HG02571 (cell line): Measurements from ENCODE around the gene HEXIM2.
"Not testable (repeated sequence)": the region's sequence is repeated elsewhere in the genome, so short reads cannot be mapped to it uniquely, and the experiment has no call there.

Experiments used
- ATAC-seq: cut with Tn5 transposase; IDR thresholded peaks from one replicate; pipeline ENCODE4 v1.9.1; 2021; ENCODE audit warnings: mild to moderate bottlenecking, moderate library complexity; ENCODE audit not compliant: unreplicated experiment

Gene HEXIM2, protein sequence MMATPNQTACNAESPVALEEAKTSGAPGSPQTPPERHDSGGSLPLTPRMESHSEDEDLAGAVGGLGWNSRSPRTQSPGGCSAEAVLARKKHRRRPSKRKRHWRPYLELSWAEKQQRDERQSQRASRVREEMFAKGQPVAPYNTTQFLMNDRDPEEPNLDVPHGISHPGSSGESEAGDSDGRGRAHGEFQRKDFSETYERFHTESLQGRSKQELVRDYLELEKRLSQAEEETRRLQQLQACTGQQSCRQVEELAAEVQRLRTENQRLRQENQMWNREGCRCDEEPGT

DNA sequence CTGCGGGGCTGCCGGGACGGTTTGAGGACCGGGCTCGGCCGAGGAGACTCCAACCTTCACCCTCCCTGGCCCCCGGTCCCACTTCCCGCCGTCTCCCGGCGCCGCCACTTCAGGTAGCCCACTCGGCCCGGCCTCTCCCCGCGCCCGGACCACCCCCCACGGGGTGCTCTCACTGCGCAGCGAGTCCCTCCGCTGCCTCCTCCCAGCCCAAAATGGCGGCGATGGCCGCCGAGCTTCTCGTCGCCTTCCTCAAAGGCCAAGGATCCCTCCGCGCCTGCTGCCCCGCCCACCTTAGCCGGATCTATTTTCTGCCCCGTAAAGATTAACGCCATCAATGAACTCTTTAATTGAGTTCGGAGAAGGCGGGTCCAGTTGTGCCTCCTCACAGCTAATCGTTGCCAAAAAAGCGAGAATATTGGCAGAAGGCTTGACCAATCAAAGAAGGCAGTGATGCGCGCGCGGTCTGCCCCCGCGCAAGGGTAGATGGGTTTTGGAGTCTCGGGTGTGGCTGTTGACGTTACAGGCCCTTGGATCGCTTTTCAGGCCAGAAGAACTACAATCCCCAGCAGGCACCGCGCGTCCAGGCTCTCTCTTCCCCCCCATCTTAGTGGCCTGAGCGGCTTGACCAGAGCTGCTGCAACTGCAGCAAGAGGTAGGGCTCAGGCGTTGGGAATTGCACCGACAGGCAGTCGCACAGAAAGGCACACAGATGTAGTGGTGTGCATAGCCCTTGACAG, at the start of gene HEXIM2:
Gene HEXIM2 (plus strand): TSS at position 588 of the 737 bp plus-strand sequence. CDS start 919 bp downstream, outside the sequence.
- peak; percentile 83 for ATAC-seq

DNA sequence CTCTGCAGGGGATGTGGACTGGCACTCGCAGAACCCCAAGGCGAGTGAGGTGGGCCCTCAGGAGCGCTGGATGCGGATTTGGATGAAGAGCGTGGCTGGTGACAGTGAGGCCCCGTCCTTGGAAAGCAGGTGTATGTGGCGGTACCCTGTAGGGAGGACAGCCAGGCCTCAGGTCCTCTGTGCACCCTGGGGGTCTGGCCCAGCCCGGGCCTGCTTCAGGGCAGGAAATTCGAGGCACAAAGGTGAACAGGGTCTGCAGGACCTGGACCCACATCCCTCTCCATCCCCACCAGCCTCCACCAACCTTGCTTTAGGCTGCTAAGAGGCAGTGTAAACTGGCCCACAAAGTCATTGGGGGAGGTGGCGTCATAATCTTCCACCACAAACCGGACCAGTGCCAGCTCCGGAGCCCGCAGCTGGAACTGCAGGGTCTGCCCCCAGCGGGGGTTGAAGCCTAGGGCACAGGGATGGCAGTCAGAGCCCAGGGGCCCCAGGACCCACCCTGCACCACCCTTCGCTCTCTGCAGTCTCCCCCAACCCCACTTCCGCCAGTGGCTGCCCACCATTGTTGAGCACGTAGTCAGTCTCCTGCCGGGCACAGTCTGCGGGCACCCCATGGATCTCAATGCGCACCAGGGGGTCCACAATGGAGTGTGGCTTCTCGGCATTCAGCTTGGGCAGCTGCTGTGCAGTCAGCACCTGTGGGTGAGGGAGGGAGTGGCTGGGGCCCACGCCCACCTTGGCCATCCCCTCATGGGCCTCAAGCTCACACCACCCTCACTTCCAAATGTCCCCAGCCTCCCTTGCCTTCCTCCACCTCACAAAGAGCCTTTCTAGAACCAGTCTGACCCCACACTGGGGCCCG, 48.9 kb upstream of the HEXIM2 start:
- no peak for ATAC-seq

DNA sequence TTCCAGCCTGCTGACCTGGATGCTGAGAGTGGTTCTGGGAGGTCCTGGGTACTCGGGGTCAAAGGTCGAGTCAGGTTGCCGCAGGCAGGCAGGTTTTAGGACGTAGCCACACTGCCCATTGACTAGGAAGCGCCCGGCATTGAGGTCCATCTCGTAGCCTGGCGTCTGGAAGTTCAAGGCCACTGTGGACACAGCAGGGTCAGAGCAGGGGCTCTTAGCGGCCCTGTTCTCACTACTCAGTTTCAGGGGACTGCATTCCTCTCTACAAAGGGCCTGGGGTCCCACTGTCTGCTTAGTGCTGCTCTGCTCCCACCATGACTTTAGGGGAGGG, 48.3 kb upstream of the HEXIM2 start:
- ATAC-seq: no peak

DNA sequence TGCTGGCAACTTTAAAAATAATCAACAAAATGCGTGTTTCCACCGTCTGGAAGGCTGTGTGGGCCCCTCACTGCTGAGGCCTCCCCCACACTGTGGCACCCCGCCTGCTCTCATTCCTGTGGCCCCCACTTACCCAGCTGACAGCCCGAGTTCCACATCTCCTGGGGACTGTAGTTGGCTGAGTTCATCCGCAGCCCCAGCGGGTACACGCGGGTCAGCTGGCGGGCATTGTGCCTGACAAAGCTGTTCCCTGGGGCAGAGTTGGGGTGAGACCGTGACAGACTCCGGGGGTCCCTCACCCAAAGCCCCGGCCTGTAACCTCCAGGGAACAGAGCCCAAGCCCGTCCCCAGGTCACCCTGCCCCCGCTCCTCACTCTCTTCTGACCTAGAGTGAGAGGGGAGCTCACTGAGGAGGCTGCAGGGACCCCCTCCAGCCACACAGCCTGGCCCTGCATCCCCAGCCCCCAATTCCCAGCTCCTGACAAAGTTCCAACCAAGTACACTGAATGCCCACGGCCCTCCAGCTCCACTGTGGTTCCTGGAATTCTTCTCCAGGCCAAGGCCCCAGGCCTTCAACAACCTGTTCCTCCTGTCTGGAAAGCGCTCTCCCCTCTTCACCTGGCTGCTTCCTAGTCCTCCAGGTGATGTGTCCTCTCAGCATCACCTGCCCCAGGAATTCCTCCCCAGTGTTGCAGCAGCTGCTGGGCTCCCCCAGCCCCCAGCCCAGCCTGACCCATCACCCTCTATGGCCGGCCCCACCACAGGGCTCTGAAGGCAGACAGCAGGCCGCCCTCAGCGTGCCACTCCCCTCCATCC, 47.4 kb upstream of the HEXIM2 start:
- ATAC-seq: no peak

DNA sequence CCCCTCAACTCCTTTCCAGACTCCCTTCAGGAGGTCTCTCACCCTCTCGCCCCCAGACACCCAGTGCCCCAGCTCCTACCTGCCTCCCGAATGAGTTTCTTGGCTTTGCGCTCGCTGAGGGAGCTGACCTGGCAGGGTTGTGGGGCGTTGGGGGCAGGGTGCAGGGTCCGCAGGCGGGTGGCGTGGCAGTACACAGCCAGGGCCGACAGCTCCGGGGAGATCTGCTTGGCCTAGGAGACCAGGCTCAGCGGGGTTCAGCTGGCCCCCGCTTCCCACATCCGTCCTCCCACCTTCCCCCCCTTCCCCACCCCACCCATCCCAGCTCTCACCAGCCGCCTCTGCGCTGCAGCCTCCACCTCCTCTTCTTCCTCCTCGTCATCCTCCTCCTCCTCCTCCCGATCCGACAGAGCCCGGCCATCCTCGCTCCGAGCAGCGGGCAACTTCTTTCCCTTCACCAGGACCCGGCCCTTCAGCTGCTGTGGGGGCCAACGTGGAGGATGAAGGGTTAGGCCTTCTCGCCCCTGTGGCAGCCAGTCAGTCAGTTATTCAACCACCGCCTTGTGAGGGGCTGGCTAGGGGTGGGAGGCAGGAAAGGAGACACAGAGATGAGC, 46.6 kb upstream of the HEXIM2 start:
- no peak for ATAC-seq

DNA sequence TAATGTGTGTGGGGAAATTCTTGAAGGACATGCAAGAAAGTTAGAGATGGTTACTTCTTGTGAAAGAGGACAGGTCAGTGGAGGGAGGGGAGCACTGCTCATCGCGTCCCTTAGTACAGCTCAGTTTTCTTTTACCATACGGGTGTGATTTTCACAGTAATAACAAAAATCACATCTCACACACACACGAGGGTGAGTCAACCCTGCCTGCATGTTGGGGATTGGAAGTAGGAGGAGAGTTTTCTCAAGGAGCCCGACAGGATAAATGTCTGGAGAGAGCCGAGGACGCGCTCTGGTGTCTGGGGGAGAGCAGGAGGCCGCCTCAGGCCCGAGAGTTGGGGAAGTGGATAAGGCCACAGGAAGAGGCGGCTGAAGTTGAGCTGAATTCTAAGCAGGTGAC, 45.8 kb upstream of the HEXIM2 start:
- no peak for ATAC-seq

DNA sequence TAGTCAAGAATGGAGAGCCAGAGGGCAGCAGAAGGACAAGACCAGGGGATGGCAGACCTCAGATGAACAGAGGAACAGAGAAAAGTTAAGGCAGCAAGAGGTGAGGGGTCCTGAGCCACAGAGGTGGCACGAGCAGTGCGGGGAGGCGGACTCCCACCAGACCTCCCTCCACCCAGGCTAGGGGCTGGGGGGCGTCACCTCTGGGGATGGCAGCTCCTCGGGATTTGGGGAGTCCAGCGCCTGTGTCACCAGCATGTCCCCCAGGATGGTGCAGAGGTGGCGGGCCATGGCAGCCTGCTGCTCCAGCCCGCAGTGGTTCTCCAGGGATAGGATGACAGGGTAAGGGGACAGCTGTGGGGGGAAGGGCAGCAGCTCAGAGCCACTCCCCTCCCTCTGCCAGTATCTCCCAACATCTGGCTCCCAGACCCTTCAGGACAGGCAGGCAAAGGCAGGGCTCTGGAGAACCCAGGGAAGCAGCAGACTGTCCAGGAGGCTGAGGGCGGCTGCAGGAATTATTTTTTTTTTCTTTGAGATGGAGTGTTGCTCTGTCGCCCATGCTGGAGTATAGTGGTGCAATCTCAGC, 45.1 kb upstream of the HEXIM2 start:
- ATAC-seq: no peak

DNA sequence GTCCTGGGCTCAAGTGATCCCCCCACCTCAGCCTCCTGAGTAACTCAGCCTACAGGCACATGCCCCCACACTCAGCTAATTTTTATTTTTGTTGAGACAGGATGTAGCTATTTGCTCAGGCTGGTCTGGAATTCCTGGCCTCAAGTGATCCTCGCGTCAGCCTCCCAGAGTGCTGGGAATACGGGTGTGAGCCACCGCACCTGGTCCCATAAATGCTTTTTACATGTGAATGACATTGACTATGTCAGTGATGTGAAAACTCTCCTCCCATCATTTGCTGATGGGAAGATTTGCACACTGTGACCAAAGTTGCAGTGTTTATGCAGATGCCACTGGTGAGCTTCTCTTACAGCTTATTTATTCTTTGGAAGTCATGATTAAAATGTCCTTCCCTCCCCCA, 44.3 kb upstream of the HEXIM2 start:
- ATAC-seq: no peak

DNA sequence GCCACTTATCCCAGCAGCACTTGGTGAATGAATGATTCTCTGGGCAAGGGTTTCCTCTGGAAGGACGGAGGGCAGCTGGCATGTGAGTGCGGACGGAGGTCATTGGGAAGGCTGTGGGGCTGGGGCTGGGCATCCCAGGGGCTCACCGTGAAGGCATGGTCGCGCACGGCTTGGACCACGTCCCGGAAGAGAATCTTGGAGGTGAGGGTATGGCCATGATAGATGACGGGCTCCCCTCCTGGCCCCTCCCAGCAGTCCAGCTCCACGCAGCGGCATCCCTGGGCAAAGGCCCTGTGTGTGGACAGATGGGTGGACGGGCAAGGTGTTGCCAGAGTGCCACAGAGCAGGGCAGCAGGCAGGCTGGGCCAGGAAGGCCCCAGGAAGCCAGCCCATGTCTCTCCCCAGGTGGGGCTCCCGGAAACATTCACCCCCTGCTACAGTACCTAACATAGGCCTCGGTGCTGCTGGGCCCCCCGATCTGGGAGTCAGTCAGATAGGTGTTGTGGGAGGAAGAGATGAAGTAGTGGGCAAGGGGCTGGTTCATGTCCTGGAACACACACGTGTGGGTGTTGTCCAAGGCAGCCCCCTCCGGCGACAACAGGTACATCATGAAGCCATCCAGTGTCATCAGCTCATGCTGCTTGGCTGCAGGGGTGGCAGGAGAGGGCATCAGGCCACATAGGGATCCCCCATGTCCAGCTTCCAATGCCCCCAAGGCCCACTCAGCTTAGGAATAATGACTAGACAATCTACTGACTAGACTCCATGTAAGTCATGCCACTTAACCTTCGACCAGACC, 43.6 kb upstream of the HEXIM2 start:
- no peak for ATAC-seq

DNA sequence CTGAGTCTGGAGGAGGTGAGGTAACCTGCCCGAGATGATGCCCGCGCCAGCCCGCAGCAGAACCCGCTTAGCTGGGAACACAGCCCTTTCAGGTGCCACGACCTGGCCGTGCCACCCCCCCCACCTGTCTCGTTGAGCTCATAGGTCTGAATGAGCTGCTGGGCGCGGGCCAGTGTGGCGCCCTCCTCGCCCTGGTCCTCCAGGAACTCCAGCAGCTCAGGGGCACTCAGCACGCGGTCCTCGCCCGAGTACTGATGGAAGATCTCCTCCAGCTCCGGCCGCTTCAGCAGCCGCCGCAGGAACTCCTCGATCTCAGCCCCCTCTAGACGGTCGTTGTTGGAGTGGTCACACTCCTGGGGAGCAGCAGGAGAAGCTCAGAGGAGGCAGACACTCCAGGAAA, 43.0 kb upstream of the HEXIM2 start:
- no peak for ATAC-seq

DNA sequence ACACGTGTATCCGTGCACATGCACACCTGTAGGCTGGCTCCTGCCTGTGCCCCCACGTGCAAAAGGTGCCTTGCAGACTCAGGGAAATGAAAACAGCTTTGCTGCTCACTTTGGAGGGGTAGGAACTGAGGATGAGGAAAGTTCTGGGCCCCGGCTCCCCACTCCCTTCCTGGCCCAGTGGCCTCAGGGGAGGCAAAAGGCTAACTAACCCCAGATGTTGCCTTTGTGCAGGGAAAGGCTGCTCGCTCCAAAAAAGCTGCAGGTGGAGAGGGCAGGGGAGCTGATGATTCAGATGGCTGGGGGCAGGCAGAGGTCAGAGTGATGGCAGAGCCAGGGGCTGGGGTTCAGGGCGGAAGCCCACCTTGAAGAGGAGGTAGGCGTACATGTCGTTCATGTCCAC, 41.7 kb upstream of the HEXIM2 start:
- ATAC-seq: no peak

DNA sequence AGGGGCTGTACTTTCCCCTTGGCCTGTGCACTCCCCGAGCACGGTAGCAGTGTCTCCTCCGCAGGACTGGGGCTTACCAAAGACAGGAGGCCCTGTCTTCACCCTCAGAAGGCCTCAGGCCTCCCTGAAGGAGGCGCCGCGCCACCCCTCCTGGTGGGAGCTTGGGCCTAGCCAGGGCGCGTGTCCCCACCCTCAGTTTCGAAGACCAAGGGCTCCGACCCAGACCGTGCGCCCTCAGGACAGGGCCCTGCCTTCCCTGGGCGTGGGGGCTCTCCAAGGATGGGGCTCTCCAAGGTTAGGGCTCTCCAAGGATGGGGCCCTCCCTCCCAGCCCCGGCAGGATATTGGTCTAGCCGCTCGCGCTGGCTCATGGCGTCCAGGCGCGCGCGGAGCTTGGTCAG, 41.1 kb upstream of the HEXIM2 start:
- ATAC-seq: no peak

DNA sequence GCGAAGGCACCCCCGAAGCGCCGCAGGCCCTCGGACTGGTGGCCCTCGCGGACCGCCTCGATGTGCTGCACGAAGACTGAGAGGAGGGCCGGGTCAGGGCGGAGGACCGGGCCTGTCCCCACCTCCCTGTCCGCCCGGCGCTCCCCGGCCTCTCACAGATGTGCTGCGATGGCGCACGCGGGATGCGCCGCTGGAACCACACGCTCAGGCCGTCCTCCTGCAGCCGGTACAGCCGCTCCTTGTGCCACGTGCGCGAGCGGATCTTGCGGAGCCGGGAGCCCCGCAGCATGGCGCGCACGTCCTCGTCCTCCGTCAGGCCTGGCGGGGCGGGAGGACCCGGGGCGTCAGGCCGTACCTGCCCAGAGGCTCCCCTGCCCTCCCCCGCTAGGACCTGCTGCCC, 40.6 kb upstream of the HEXIM2 start:
- no peak for ATAC-seq

DNA sequence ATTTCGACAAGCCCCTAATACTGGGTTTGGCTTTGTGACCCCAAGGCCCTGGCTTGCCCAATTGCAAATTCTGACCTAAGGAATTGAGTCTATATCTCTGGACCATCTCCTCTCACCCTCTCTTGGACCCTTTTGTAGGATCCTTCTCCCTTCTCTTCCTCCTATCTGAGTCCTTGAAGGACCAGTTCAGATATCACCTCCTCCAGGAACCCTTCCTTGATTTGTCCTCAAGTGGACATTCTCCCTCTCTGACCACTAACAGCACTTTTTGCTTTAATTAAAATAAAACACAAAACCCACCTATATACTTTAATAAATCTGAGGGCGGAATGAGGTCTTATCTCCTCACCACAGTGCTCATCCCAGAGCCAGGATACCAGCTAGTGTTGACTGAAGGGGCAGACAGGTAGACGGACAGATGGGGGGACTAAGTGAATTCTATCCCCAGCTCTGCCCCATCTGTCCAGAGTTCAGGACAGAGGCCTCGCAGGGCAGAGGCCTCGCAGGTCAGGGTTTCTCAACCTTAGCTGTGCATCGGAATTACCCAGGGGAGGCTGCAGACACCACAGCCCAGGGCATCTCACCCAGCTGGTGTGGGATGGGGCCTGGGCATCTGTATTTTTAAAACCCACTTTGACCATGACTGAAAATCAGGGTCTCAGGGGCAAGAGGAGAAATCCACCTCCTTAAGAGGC, 38.5 kb upstream of the HEXIM2 start:
- ATAC-seq: no peak

DNA sequence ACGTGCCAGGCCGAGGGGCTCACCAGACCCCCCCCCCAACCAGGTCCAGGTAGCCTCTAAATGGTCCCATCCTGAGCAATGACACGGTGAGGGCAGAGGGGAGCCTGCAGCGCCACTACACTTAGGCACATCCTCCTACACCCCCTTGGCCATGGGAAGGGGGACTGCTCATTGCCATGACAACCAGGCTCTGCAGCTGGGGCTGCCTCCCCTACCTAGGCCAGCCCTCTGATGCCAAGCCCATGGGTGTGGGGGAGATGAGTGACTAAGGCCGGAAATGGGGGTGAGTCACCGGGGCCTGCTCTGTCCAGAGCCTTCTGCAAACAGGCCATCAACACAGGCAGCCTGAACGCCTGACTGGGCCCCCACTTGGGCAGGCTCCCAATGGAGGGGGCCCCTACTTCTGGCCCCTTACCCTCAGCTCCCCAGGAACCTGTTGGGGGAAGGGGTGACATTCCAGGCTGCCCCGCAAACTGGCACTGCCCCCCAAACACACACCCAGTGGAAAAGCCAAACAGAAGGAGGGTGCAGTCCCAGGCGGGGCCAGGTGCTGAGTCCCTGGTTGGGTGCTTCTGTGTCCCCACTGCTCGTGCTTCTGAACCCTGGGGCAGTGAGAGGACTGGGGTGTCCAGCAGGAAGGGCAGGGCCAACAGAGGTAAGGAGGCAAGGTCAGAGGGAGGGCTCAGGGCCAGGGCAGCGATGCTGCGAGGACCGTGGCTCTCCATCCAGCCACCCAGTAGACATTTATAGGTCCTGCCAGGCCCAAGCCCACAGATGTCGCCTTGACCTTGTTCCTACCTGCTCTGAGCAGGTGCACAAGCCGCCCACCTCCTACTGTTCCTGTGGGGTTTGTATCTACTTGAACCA, 37.5 kb upstream of the HEXIM2 start:
- ATAC-seq: no peak

DNA sequence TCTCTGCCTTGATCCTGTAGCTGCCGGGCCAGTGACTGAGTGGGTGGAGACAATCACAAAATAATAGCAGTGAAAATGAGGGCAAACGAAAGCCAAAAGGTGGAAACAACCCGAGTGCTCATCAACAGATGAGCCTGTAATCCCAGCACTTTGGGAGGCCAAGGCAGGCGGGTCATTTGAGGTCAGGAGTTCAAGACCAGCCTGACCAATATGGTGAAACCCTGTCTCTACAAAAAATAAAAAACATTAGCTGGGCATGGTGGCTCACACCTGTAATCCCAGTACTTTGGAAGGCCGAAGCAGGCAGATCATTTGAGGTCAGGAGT, 36.9 kb upstream of the HEXIM2 start:
- ATAC-seq: not testable (repeated sequence)

DNA sequence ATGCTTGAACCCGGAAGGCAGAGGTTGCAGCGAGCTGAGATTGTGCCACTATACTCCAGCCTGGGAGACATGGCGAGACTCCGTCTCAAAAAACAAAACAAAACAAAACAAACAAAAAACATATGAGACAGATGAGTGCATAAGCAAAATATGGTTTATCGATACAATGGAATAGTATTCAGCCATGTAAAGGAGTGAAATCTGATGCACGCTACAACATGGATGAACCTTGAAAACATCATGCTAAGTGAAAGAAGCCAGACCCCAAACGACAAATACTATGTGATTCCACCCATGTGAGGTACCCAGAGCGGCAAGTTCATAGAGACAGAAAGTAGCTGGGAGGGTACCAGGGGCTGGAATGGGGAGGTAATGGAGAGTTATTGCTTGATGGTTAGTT, 36.2 kb upstream of the HEXIM2 start:
- ATAC-seq: no peak

DNA sequence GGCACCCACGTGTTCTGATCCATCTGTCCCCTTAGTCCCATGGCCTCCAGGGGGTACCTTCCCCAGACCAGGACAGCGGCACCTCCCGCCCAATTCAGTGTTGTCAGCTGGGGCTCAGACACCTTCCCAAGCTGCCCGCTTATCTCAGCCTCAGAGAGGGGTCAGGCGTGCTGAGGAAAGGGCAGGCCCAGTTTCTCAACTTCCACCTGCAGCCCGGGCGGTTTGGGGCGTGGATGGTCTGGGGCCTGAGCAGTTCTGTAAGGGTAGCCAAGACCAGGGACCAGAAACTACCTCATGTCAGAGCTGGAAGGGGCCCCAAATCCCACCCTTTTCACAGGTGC, 34.5 kb upstream of the HEXIM2 start:
- ATAC-seq: no peak
